GM12873 (cell line): ENCODE results near the gene AKAP7.

Experiments
- CTCF ChIP-seq: IDR thresholded peaks from 2 replicates; pipeline ENCODE4 v1.5.1; 2012; ENCODE audit warnings: low read depth, mild to moderate bottlenecking, moderate library complexity, low read length, control low read depth; ENCODE audit not compliant: insufficient read depth; ENCODE audit errors: missing control alignments

Gene AKAP7

DNA sequence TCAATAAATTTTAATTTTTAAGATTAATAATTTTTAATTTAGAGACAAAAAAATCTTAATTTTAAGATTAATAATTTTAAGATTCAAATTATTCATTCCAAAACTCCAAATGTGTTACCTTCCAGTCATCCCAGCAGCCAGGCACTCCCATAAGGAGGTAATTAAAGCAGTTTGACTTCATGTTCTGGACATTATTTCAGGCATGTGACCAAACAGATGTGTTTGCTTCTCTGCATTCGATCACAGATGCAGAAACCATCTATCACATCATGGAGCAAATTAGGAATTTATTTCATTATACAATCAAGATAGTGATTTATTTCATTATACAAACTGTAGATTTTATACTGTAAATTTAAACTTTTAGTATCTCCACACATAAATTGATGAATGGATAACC, 150.3 kb downstream of the AKAP7 start:
- TF ChIP-seq CTCF: no peak

DNA sequence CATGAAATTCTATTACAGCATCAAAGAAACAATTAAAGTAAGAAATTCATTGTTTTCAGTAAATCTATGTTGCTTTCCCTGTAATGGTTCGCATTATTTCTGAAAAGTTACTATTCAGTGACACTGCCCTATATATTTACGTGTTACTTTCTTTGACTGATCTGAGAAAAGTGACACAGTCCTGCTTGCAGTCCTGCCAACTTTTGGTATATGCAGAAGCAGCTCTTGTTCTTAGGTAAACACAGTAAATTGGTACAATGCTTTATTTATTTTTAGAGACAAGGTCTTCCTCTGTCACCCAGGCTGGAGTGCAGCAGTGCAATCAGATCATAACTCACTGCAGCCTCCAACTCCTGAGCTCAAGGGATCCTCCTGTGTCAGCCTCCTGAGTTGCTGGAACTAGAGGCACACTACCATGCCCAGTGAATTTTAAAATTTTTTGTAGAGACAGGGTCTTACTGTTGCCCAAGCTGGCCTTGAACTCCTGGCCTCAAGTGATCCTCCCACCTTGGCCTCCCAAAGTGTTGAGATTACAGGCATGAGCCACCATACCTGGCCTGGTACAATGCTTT, 151.3 kb downstream of the AKAP7 start:
- TF ChIP-seq CTCF: no peak

DNA sequence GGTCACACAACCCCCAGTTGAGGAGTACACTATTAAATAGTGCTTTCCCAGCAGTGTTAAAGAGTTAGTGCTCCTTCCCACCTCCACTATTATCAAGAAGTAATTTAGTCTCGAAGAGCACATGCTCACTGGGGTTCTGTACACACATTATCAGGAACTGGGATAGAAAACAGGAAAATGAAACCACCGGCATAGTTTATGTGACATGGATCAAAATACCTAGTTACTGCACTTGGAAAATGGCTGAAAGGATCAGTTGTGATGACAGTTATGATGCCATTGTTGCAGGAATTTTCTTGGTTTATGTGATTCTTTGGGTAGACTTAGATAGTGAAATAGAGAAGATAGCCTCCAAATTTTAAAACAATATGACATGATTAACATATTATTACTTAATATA, 152.9 kb downstream of the AKAP7 start:
- no peak for TF ChIP-seq CTCF

DNA sequence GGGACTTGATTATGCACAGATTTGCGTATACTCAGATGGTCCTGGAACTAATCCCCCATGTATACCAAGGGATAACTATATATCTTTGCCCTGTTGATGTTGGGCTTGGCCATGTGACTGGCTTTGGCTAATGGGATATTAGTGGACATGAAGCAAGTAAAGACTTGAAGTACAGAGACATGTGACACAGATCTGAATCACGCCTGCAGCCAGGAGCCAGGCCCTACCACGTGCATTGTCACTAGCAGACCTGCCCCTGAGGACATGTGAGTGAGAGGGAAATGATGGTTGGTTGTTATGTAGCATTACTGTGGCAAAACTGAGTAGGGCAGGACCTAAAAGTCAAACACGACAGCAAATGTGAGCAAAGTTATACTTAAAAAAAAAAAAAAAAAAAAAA, 155.7 kb downstream of the AKAP7 start:
- TF ChIP-seq CTCF: no peak

DNA sequence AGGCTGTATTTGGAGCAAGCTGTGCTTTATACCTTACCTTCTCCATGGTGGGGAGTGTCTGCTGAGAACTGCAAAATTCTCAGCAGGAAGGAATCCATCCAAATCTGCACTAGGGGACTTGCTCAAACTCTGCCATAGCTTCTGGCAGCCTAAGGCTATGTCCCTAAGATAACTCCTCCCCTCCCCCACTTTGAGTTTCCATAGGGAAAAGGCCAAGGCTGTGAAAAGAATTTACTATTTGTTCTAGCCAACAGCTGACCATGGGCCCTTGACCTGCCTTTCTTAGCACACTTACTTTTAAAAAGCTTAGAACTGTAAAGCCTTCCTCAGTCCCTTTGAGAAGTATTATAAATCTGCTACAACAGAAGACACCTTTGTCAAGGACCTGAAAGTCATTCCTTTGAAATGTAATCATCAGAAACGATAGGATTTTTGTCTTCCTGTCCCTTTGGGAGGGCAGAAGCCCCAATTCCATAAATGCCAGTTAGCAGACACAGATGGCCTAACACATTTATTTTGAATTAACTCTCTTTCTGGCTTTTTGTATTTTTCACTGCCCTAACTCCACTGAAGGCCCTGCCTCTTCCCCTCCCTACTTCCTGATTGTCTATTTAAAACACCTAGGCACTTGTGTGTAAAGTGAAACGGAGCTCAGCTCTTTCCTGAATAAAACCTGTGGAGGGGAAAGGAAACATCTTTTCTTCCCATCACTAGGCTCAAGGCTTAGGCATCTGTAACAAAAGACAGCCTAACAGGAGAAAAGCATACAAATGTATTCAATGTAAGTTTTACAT, 157.1 kb downstream of the AKAP7 start:
- TF ChIP-seq CTCF: no peak

GRCh38 chr6:131293472-131293911, 158.2 kb downstream of the AKAP7 start:
- TF ChIP-seq CTCF: no peak

DNA sequence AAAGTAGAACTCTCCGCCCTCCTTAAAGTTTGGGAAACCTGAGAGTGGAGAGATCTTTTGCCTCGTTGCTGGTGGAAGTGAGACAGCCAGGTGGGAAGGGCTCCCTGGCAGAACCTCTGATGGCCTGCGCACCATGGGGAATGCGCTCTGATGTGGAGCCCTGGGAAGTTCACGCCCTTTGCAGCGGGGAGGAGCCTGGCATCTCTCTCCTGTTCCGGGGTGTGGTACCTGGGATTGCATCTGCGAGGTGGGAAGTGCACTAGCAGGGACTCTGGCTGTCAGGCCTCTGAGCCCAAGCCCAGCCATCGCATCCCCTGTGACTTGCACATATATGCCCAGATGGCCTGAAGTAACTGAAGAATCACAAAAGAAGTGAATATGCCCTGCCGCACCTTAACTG, 159.8 kb downstream of the AKAP7 start:
- TF ChIP-seq CTCF: no peak
